H1 (cell line): Measurements from ENCODE around the gene PDIA5. TPM values are rescaled to one million over a fixed set of nuclear protein-coding genes. Genes with fewer than 3 reads are reported as not detected.

ENCODE experiments used
- CHD7 ChIP-seq: fragments of 300-600 bp; sonication (generic); IDR thresholded peaks from 2 replicates; pipeline ENCODE4 v1.7.1; 2012; ENCODE audit warnings: low read length, moderate library complexity, mild to moderate bottlenecking, inconsistent platforms; ENCODE audit not compliant: insufficient replicate concordance
- GTF2F1 ChIP-seq: IDR thresholded peaks from 2 replicates; pipeline ENCODE4 v1.6.1; 2012; ENCODE audit warnings: low read depth, low read length, improper control_type of control experiment, borderline replicate concordance
- polyA plus RNA-seq, 7 experiments: library from polyadenylated mRNA; depleted of rRNA in 3 of 7; stranded (reverse) in 5 of 7; unstranded in 2 of 7; fragments of >200 nt in 5 of 7; fragments of 200-250 nt in 2 of 7; gene quantifications; 1 replicate in 5 of 7; 2 replicates in 1 of 7; 4 replicates in 1 of 7; pipeline versions ENCODE4 v1.2.1 to v1.2.3, GENCODE V29; 2011 to 2013; ENCODE audit warnings: missing spikeins in 2 of 7, mixed read lengths in 2 of 7
- total RNA-seq: library from RNA; stranded (reverse); fragmentation: NEBNext Ultra II Directional; extraction: Animal tissue kit (Norgen Biotek cat#: 25700); gene quantifications from 2 replicates; pipeline ENCODE4 v1.2.1, GENCODE V29; 2021
- TF ChIP-seq, protein P1 (sequence below): IDR thresholded peaks from 2 replicates; pipeline ENCODE4 v1.6.1; 2011; ENCODE audit warnings: low read depth, mild to moderate bottlenecking, low read length; ENCODE audit not compliant: insufficient read depth

PDIA5 gene
- total and polyA plus RNA-seq, 2 of the 8 experiments (the other 6 are each of a cell fraction or from before 2014, with no cell fraction given) = 18.2 to 32.8 TPM

- TF ChIP-seq CHD7 (no peak), GTF2F1 (no peak)
- TF ChIP-seq, protein P1, sequence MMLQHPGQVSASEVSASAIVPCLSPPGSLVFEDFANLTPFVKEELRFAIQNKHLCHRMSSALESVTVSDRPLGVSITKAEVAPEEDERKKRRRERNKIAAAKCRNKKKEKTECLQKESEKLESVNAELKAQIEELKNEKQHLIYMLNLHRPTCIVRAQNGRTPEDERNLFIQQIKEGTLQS = no peak
Measured at GRCh38 chr3:123159926-123160635, 93.3 kb downstream of the PDIA5 start (continued).
